Suprapubic skin (tissue), 4 donors: ENCODE measurements around the gene HSPA4L. TPM values are rescaled to one million over a fixed set of nuclear protein-coding genes. Genes with fewer than 3 reads are reported as not detected.

Source experiments
- DNase-seq, 2 donors: peaks; one replicate each; pipeline ENCODE4 v3.0.0-alpha.2; 2019; ENCODE audit warnings: low spot score in 2 of 2
- H3K27ac ChIP-seq: fragments of 200-600 bp; sonication (generic); one replicate; pipeline ENCODE4 v1.5.1; 2019
- H3K27me3 ChIP-seq: fragments of 200-600 bp; sonication (generic); one replicate; pipeline ENCODE4 v1.5.1; 2019
- H3K36me3 ChIP-seq: fragments of 200-600 bp; sonication (generic); one replicate; pipeline ENCODE4 v1.5.1; 2019
- H3K4me1 ChIP-seq: fragments of 200-600 bp; sonication (generic); one replicate; pipeline ENCODE4 v1.5.1; 2019
- H3K4me3 ChIP-seq: fragments of 200-600 bp; sonication (generic); one replicate; pipeline ENCODE4 v1.5.1; 2019; ENCODE audit warnings: mild to moderate bottlenecking
- H3K9me3 ChIP-seq: fragments of 200-600 bp; sonication (generic); one replicate; pipeline ENCODE4 v1.5.1; 2019
- EP300 ChIP-seq: sonication (generic); formaldehyde crosslinking; IDR thresholded peaks from one replicate; pipeline ENCODE4 v1.6.1; 2017; ENCODE audit warnings: antibody characterized with exemption
- POLR2A ChIP-seq, 2 donors: fragments of 450-650 bp; IDR thresholded peaks; one replicate each; pipeline ENCODE4 v1.6.1; 2017; ENCODE audit warnings: antibody characterized with exemption in 2 of 2, mild to moderate bottlenecking in 2 of 2, moderate library complexity in 2 of 2
- POLR2AphosphoS5 ChIP-seq, 3 donors: sonication (generic); formaldehyde crosslinking; IDR thresholded peaks; one replicate each; pipeline ENCODE4 v1.6.1; 2017; ENCODE audit warnings: antibody characterized with exemption in 3 of 3
- WGBS: methylation state at CpG from one replicate; pipeline ENCODE4 v1.1.5; 2018; 5-methylcytosine and 5-hydroxymethylcytosine counted together
- total RNA-seq, 4 donors: library from RNA; depleted of rRNA; stranded (reverse); fragments of >200 nt; gene quantifications; one replicate each; pipeline ENCODE4 v1.1.0, GENCODE V29; 2016
- TF ChIP-seq, protein P1 (sequence below), 2 donors: fragments of 200-600 bp in 1 of 2; fragments of 450-650 bp in 1 of 2; sonication (generic) in 1 of 2; IDR thresholded peaks; one replicate each; pipeline ENCODE4 v1.5.1; 2016 to 2019; ENCODE audit warnings: antibody characterized with exemption in 2 of 2, mild to moderate bottlenecking in 1 of 2, moderate library complexity in 1 of 2

Gene HSPA4L
- total RNA-seq, 4 donors from 2014 or later = 17.8 to 22.2 (median 19.6) TPM

GRCh38 chr4:127747883-127748282 is 34.2 kb upstream of the HSPA4L start:
- TF ChIP-seq POLR2A (IDR thresholded peaks at IDR 0.05) = no peak
- TF ChIP-seq POLR2AphosphoS5 (IDR thresholded peaks at IDR 0.05) = no peak
- TF ChIP-seq, protein P1, sequence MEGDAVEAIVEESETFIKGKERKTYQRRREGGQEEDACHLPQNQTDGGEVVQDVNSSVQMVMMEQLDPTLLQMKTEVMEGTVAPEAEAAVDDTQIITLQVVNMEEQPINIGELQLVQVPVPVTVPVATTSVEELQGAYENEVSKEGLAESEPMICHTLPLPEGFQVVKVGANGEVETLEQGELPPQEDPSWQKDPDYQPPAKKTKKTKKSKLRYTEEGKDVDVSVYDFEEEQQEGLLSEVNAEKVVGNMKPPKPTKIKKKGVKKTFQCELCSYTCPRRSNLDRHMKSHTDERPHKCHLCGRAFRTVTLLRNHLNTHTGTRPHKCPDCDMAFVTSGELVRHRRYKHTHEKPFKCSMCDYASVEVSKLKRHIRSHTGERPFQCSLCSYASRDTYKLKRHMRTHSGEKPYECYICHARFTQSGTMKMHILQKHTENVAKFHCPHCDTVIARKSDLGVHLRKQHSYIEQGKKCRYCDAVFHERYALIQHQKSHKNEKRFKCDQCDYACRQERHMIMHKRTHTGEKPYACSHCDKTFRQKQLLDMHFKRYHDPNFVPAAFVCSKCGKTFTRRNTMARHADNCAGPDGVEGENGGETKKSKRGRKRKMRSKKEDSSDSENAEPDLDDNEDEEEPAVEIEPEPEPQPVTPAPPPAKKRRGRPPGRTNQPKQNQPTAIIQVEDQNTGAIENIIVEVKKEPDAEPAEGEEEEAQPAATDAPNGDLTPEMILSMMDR (IDR thresholded peaks at IDR 0.05) = no peak
- TF ChIP-seq EP300 = no peak
- no peaks in the 10 kb centered on the region for H3K4me1 ChIP-seq
- no peak for DNase-seq
- no peaks in the 10 kb centered on the region for H3K27me3 ChIP-seq
- WGBS = 94% methylated on average over 4 of the region's 4 CpGs
- no peak overlapping the region for H3K4me3 ChIP-seq
- no peaks in the 10 kb centered on the region for H3K36me3 ChIP-seq
- no peak overlapping the region for H3K27ac ChIP-seq
- peaks cover 9% of the 10 kb centered on the region for H3K9me3 ChIP-seq

DNA sequence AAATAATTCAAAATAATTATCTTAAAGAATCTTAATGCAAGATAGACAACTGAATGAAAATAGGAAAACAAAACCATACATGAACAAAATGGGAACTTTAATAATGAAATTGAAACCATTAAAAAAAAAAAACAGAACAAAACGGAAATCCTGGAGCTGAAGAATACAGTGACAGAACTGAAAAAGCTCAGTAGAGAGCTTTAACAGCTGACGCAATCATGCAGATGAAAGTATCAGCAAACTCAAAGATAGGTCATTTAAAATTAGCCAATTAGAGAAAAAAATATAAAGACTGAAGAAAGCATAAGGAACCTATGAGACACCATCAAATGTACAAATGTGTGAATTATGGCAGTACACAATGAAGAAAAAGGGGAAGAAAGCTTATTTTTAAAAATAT is 33.2 kb upstream of the HSPA4L start:
- no peak overlapping the region for H3K4me3 ChIP-seq
- H3K36me3 ChIP-seq = no peaks in the 10 kb centered on the region
- no peaks in the 10 kb centered on the region for H3K4me1 ChIP-seq
- 87% methylated on average over 2 of the region's 2 CpGs for WGBS
- peaks cover 9% of the 10 kb centered on the region for H3K9me3 ChIP-seq
- no peaks in the 10 kb centered on the region for H3K27me3 ChIP-seq
- TF ChIP-seq EP300 = no peak
- TF ChIP-seq POLR2A (IDR thresholded peaks at IDR 0.05) = no peak
- TF ChIP-seq POLR2AphosphoS5 (IDR thresholded peaks at IDR 0.05) = no peak
- TF ChIP-seq, protein P1 (IDR thresholded peaks at IDR 0.05) = no peak
- no peak overlapping the region for H3K27ac ChIP-seq
- DNase-seq = no peak

- DNase-seq = no peak
- Histone ChIP-seq H3K4me3 (no peak overlapping the region), H3K36me3 (no peaks in the 10 kb centered on the region), H3K4me1 (no peaks in the 10 kb centered on the region), H3K27me3 (no peaks in the 10 kb centered on the region), H3K9me3 (no peaks in the 10 kb centered on the region), H3K27ac (no peak overlapping the region)
- WGBS = 75% methylated on average over 2 of the region's 2 CpGs
- no peak for TF ChIP-seq POLR2AphosphoS5 (IDR thresholded peaks at IDR 0.05)
These were observed 25.2 kb upstream of the HSPA4L start for GRCh38 chr4:127756906-127757305.

DNA sequence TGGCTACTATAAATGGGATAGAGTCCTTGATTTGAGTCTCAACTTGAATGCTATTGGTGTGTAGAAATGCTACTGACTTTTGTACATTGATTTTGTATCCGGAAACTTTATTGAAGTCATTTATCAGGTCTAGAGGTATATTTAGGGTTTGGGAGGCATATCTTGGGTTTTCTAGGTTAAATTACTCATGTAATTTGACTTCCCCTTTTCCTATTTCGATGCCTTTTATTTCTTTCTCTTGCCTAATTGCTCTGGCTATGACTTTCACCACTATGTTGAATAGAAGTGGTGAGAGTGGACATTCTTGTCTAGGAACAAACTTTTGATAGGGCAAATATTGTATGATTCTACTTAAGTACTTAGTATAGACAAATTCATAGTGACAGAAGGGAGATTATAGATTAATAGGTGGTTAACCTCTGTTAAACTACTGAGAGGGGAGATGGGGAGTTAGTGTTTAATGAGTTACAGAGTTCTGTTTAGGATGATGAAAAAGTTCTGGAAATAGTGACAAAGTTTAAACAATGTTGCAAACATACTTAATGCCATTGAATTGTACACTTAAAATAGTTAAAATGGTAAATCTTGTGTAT is 22.8 kb upstream of the HSPA4L start:
- no peak for DNase-seq
- H3K4me1 ChIP-seq = no peaks in the 10 kb centered on the region
- 86% methylated on average over 2 of the region's 2 CpGs for whole genome bisulfite sequencing
- no peaks in the 10 kb centered on the region for H3K36me3 ChIP-seq
- H3K27me3 ChIP-seq = no peaks in the 10 kb centered on the region
- no peak overlapping the region for H3K27ac ChIP-seq
- no peaks in the 10 kb centered on the region for H3K9me3 ChIP-seq
- no peak overlapping the region for H3K4me3 ChIP-seq
- TF ChIP-seq, protein P1 (IDR thresholded peaks at IDR 0.05) = no peak
- TF ChIP-seq POLR2AphosphoS5 (IDR thresholded peaks at IDR 0.05) (no peak), POLR2A (IDR thresholded peaks at IDR 0.05) (no peak), EP300 (no peak)

DNA sequence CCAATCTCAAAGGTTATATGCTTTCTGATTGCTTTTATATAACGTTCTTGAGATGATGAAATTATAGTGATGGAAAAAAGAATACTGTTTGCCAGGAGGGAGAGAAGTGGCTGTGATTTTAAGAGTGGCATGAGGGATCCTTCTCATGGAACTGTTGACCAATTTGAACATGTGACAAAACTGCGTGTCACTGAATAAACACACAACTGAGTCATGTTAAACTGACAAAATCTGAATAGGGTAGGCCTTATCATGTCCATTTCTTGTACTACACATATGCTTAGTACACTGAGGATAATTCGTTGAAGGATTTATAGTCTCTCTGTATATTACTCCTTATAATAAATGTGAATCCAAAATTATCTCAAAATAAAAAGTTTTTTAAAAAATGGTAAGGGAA is 22.2 kb upstream of the HSPA4L start:
- no peak overlapping the region for H3K27ac ChIP-seq
- no peaks in the 10 kb centered on the region for H3K9me3 ChIP-seq
- 81% methylated on average over 3 of the region's 3 CpGs for WGBS
- no peaks in the 10 kb centered on the region for H3K36me3 ChIP-seq
- no peaks in the 10 kb centered on the region for H3K4me1 ChIP-seq
- DNase-seq = no peak
- no peaks in the 10 kb centered on the region for H3K27me3 ChIP-seq
- H3K4me3 ChIP-seq = no peak overlapping the region
- TF ChIP-seq POLR2A (IDR thresholded peaks at IDR 0.05) (no peak), EP300 (no peak), POLR2AphosphoS5 (IDR thresholded peaks at IDR 0.05) (no peak)
- TF ChIP-seq, protein P1 (IDR thresholded peaks at IDR 0.05) = no peak
